HepG2 (cell line): Measurements from ENCODE around the gene KCNMB2. TPM values are rescaled to one million over a fixed set of nuclear protein-coding genes. Genes with fewer than 3 reads are reported as not detected.

Experiments used
- ATAC-seq: fragments of 200-7000 bp; cut with Tn5 transposase; 3 replicates; pipeline ENCODE4 v1.9.1; 2020; ENCODE audit warnings: mild to moderate bottlenecking, moderate library complexity
- BruUV-seq: library from RNA; stranded (reverse); fragments of 400-500 nt; replicated peaks from 2 replicates; lab custom pipeline; 2021; lab: Mats Ljungman, UMichigan
- CTCF ChIA-PET: fragments of 300-600 bp; formaldehyde crosslinking; extraction: SDS; loops from one replicate; lab custom pipeline; 2021; ENCODE audit warnings: low total read pairs, inconsistent platforms, low intra/inter-chr PET ratio; lab: Yijun Ruan, JAX
- POLR2A ChIA-PET: fragments of 350-600 bp; sonication (Branson Sonifier 250); formaldehyde crosslinking; loops from one replicate; lab custom pipeline; 2020; ENCODE audit warnings: antibody characterized with exemption, inconsistent platforms; lab: Yijun Ruan, JAX
- DNase-seq: peaks from one replicate; pipeline ENCODE4 v3.0.0-alpha.2; 2015; ENCODE audit warnings: low spot score
- FAIRE-seq: peaks from 3 replicates; lab custom pipeline; 2011; peaks lifted over from hg19 to GRCh38; lab: Jason Lieb, UNC
- H2AFZ ChIP-seq: one replicate; pipeline ENCODE4 v1.6.1; 2011; ENCODE audit warnings: low read length, inconsistent platforms
- H3K27ac ChIP-seq: fragments of 300-600 bp; 3 replicates; pipeline ENCODE4 v1.8.0; 2011; ENCODE audit warnings: mixed run types, mild to moderate bottlenecking, mixed read lengths, low read length, inconsistent platforms; ENCODE audit not compliant: insufficient read depth; ENCODE audit errors: extremely low read length
- H3K27me3 ChIP-seq, 2 experiments: fragments of 200-600 bp in 1 of 2; 2 replicates in 1 of 2; 3 replicates in 1 of 2; pipeline versions ENCODE4 v1.6.0 to v1.8.0; 2011; ENCODE audit warnings: low read length in 2 of 2, mild to moderate bottlenecking in 2 of 2, moderate library complexity in 2 of 2, inconsistent platforms in 1 of 2; ENCODE audit not compliant: insufficient read depth in 2 of 2, control insufficient read depth in 1 of 2
- H3K36me3 ChIP-seq, 2 experiments: fragments of 200-600 bp in 1 of 2; replicated peaks in 1 of 2; 2 replicates in 1 of 2; 3 replicates in 1 of 2; pipeline versions ENCODE4 v1.5.1 to v1.8.0; 2011; ENCODE audit warnings: low read length in 2 of 2, inconsistent platforms in 1 of 2; ENCODE audit not compliant: insufficient read depth in 2 of 2, control insufficient read depth in 1 of 2
- H3K4me1 ChIP-seq: 2 replicates; pipeline ENCODE4 v1.5.1; 2012; ENCODE audit warnings: low read length, inconsistent platforms; ENCODE audit not compliant: insufficient read depth
- H3K4me2 ChIP-seq: 2 replicates; pipeline ENCODE4 v1.6.0; 2011; ENCODE audit warnings: low read depth, low read length, inconsistent platforms
- H3K4me3 ChIP-seq, 3 experiments: fragments of 200-600 bp in 1 of 3; sonication (generic), shearing (Covaris generic) in 1 of 3; replicated peaks in 1 of 3; 2 replicates each; pipeline ENCODE4 v1.5.1; 2011 to 2016; ENCODE audit warnings: low read length in 3 of 3, inconsistent platforms in 2 of 3, low read depth in 2 of 3, mild to moderate bottlenecking in 2 of 3, control low read depth in 1 of 3, mixed read lengths in 1 of 3; ENCODE audit not compliant: insufficient read depth in 1 of 3
- H3K79me2 ChIP-seq: one replicate; pipeline ENCODE4 v1.6.1; 2011; ENCODE audit warnings: low read length, inconsistent platforms; ENCODE audit not compliant: insufficient read depth
- H3K9ac ChIP-seq: 2 replicates; pipeline ENCODE4 v1.6.0; 2011; ENCODE audit warnings: mild to moderate bottlenecking, low read depth, low read length, inconsistent platforms; ENCODE audit not compliant: insufficient read depth
- H3K9me3 ChIP-seq: 2 replicates; pipeline ENCODE4 v1.5.1; 2012; ENCODE audit warnings: mild to moderate bottlenecking, low read length
- H4K20me1 ChIP-seq: 2 replicates; pipeline ENCODE4 v1.6.0; 2011; ENCODE audit warnings: inconsistent platforms, mild to moderate bottlenecking, low read length, moderate library complexity; ENCODE audit not compliant: insufficient read depth
- ARNT ChIP-seq: fragments of 450-650 bp; IDR thresholded peaks from 2 replicates; pipeline ENCODE4 v1.6.1; 2017
- BATF2 ChIP-seq: sonication (generic); formaldehyde crosslinking; IDR thresholded peaks from 2 replicates; pipeline ENCODE4 v1.8.0; 2022; ENCODE audit warnings: mild to moderate bottlenecking, missing genetic modification reagents, moderate library complexity
- CBX2 ChIP-seq, 2 experiments: fragments of 200-600 bp in 1 of 2; sonication (generic); formaldehyde crosslinking in 1 of 2; IDR thresholded peaks; 2 replicates each; pipeline versions ENCODE4 v1.7.0 to v1.8.1; 2018 to 2022; ENCODE audit warnings: low read depth in 2 of 2, low read length in 1 of 2, mild to moderate bottlenecking in 1 of 2, missing genetic modification reagents in 1 of 2
- FLYWCH1 ChIP-seq: sonication (generic); formaldehyde crosslinking; IDR thresholded peaks from 2 replicates; pipeline ENCODE4 v1.8.1; 2023; ENCODE audit warnings: mild to moderate bottlenecking, missing genetic modification reagents
- GZF1 ChIP-seq: sonication (generic); formaldehyde crosslinking; IDR thresholded peaks from 2 replicates; pipeline ENCODE4 v1.5.1; 2020; ENCODE audit warnings: mild to moderate bottlenecking, missing genetic modification reagents
- IRF9 ChIP-seq: sonication (generic); formaldehyde crosslinking; IDR thresholded peaks from 2 replicates; pipeline ENCODE4 v1.8.0; 2022; ENCODE audit warnings: missing genetic modification reagents, mild to moderate bottlenecking, borderline replicate concordance
- IRX3 ChIP-seq: sonication (generic); formaldehyde crosslinking; IDR thresholded peaks from 2 replicates; pipeline ENCODE4 v1.8.1; 2023; ENCODE audit warnings: mild to moderate bottlenecking, low read depth, missing genetic modification reagents, borderline replicate concordance
- MAF1 ChIP-seq: sonication (generic); formaldehyde crosslinking; IDR thresholded peaks from 2 replicates; pipeline ENCODE4 v1.5.0; 2020; ENCODE audit warnings: missing genetic modification reagents, borderline replicate concordance
- MXD3 ChIP-seq: IDR thresholded peaks from 2 replicates; pipeline ENCODE4 v1.6.1; 2016; ENCODE audit warnings: mild to moderate bottlenecking, missing biosample characterization, missing genetic modification reagents
- PAWR ChIP-seq: sonication (generic); formaldehyde crosslinking; IDR thresholded peaks from 2 replicates; pipeline ENCODE4 v1.4.0; 2020; ENCODE audit warnings: missing genetic modification reagents, mild to moderate bottlenecking, borderline replicate concordance
- PAX8 ChIP-seq: sonication (generic); formaldehyde crosslinking; IDR thresholded peaks from 2 replicates; pipeline ENCODE4 v1.8.0; 2022; ENCODE audit warnings: mild to moderate bottlenecking, missing genetic modification reagents, borderline replicate concordance
- RNF2 ChIP-seq: fragments of 450-650 bp; conservative IDR thresholded peaks from 2 replicates; pipeline ENCODE4 v1.6.1; 2016; ENCODE audit warnings: low read depth
- SRF ChIP-seq: IDR thresholded peaks from 2 replicates; pipeline ENCODE4 v1.6.1; 2011; ENCODE audit warnings: mild to moderate bottlenecking, low read depth, low read length, moderate library complexity
- TFAP4 ChIP-seq: sonication (generic); IDR thresholded peaks from 2 replicates; pipeline ENCODE4 v1.6.1; 2016; ENCODE audit warnings: low read depth, borderline replicate concordance
- USF2 ChIP-seq, 2 experiments: sonication (generic) in 1 of 2; formaldehyde crosslinking in 1 of 2; IDR thresholded peaks; 2 replicates each; pipeline versions ENCODE4 v1.5.1 to v1.6.1; 2011 to 2020; ENCODE audit warnings: borderline replicate concordance in 1 of 2, low read depth in 1 of 2, low read length in 1 of 2, mild to moderate bottlenecking in 1 of 2, missing genetic modification reagents in 1 of 2, moderate library complexity in 1 of 2
- ZNF326 ChIP-seq: sonication (generic); formaldehyde crosslinking; IDR thresholded peaks from 2 replicates; pipeline ENCODE4 v1.4.0; 2020; ENCODE audit warnings: missing genetic modification reagents, borderline replicate concordance
- ZNF879 ChIP-seq: sonication (generic); formaldehyde crosslinking; IDR thresholded peaks from 2 replicates; pipeline ENCODE4 v1.8.1; 2023; ENCODE audit warnings: missing genetic modification reagents
- ZSCAN31 ChIP-seq: sonication (generic); formaldehyde crosslinking; IDR thresholded peaks from 2 replicates; pipeline ENCODE4 v1.5.0; 2020; ENCODE audit warnings: low read depth, mild to moderate bottlenecking, missing genetic modification reagents
- WGBS: methylation state at CpG from one replicate; pipeline ENCODE4 v1.1.6; 2017; ENCODE audit warnings: low lambda C conversion rate; 5-methylcytosine and 5-hydroxymethylcytosine counted together
- in situ Hi-C: cut with HindIII; loops from 2 replicates; pipeline ENCODE4 v1.10.0; 2017; ENCODE audit warnings: low pct_unique_long_range_greater_than_20kb; ENCODE audit not compliant: extremely low pct_ligation_motif_present
- intact Hi-C: fragments of 100-400 bp; cut with micrococcal nuclease; formaldehyde crosslinking; loops from one replicate; pipeline ENCODE4 v1.10.0; 2022; ENCODE audit not compliant: unreplicated experiment
- polyA plus RNA-seq, 8 experiments: library from polyadenylated mRNA; depleted of rRNA in 3 of 8; stranded (reverse) in 7 of 8; unstranded in 1 of 8; fragments of >200 nt; fragmentation: Illumina TruSeq in 4 of 8; extraction: Trizol in 4 of 8; gene quantifications; 2 replicates each; pipeline versions ENCODE4 v1.2.1 to v1.2.3, GENCODE V29; 2011 to 2016; ENCODE audit warnings: low read depth in 4 of 8, missing spikeins in 1 of 8, mixed read lengths in 1 of 8; ENCODE audit not compliant: insufficient read depth in 1 of 8
- total RNA-seq, 5 experiments: library from RNA; depleted of rRNA; stranded (reverse); fragments of >200 nt; fragmentation: Illumina TruSeq; extraction: Trizol; gene quantifications; 2 replicates each; pipeline ENCODE4 v1.2.3, GENCODE V29; 2016; ENCODE audit warnings: low read depth in 1 of 5

The KCNMB2 gene
- total and polyA plus RNA-seq, 2 of the 13 experiments (the other 11 are each of a cell fraction or from before 2014, with no cell fraction given): not detected

- CTCF ChIA-PET: no interaction called here
- Histone ChIP-seq H3K27me3 (no peaks in the 10 kb centered on the region), H3K9me3 (no peaks in the 10 kb centered on the region), H3K36me3 (no peaks in the 10 kb centered on the region), H3K4me1 (no peaks in the 10 kb centered on the region), H3K27ac (no peak overlapping the region), H3K4me3 (no peak overlapping the region), H4K20me1 (no peaks in the 10 kb centered on the region), H3K4me2 (no peak overlapping the region), H2AFZ (no peak overlapping the region), H3K79me2 (no peaks in the 10 kb centered on the region), H3K9ac (no peak overlapping the region)
- POLR2A ChIA-PET: no interaction called here
- intact Hi-C loops (no loop called here), in situ Hi-C loops (no loop called here)
- no TSS peak for BruUV-seq
- no peak for DNase-seq
- no peak for FAIRE-seq
- whole genome bisulfite sequencing: 9% methylated on average over 4 of the region's 4 CpGs
- no peak for ATAC-seq
- TF ChIP-seq PAX8 (CRISPR knock-in tag): no peak
- no peak for TF ChIP-seq RNF2
- no peak for TF ChIP-seq BATF2 (CRISPR knock-in tag)
- TF ChIP-seq IRF9 (CRISPR knock-in tag): no peak
- no peak for TF ChIP-seq MXD3 (CRISPR knock-in tag)
- no peak for TF ChIP-seq USF2 (IDR thresholded peaks at IDR 0.05; ENCODE audit: low read depth, low read length)
- TF ChIP-seq USF2 (CRISPR knock-in tag; IDR thresholded peaks at IDR 0.05; ENCODE audit: borderline replicate concordance): no peak
- no peak for TF ChIP-seq ZNF326 (CRISPR knock-in tag)
- no peak for TF ChIP-seq GZF1 (CRISPR knock-in tag)
- TF ChIP-seq TFAP4: no peak
- TF ChIP-seq ZNF879 (CRISPR knock-in tag): no peak
- TF ChIP-seq ZSCAN31 (CRISPR knock-in tag): no peak
- no peak for TF ChIP-seq FLYWCH1
- no peak for TF ChIP-seq SRF
- no peak for TF ChIP-seq ARNT
- TF ChIP-seq MAF1 (CRISPR knock-in tag): no peak
- no peak for TF ChIP-seq IRX3 (CRISPR knock-in tag)
- no peak for TF ChIP-seq CBX2 (IDR thresholded peaks at IDR 0.05; ENCODE audit: low read depth, low read length)
- no peak for TF ChIP-seq CBX2 (CRISPR knock-in tag; IDR thresholded peaks at IDR 0.05; ENCODE audit: low read depth)
- TF ChIP-seq PAWR (CRISPR knock-in tag): no peak
Measured at GRCh38 chr3:178583963-178584575, 47.8 kb downstream of the KCNMB2 start.
